ENCODE data around the gene TRNT1.

TRNT1 gene

DNA sequence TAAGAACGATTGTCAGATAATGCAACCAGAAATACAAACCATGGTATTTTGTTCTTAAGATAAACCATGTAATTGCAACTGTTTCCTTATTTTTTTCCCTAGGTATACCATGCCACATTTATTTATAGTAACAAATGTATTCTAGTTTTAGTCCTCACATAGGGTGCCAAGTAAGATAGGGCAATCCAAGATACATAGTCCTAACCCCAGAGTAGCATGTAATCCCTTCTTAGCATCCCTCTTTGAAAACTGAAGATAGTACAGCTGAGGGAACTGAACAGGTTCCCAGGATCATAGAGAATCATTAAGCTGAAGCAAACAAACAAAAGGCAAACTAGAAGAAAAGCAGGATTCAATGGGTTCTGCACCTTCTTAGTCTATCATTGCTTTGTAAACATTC, 24.8 kb downstream of the TRNT1 start:
- Histone ChIP-seq H3K9ac (ENCODE audit: low read depth, low read length) (no peak overlapping the region), H3K79me2 (ENCODE audit: insufficient read depth, low read length) (0 out of 2 replicates have a peak, but pooled peaks cover 3% of the 10 kb centered on the region), H3K27ac (ENCODE audit: low read length) (no peak overlapping the region), H3K9me3 (ENCODE audit: insufficient read depth, low read length, severe bottlenecking) (no peaks in the 10 kb centered on the region), H3K4me2 (ENCODE audit: insufficient read depth, low read length) (no peak overlapping the region), H3K4me1 (ENCODE audit: insufficient read depth, low read length) (no peaks in the 10 kb centered on the region), H2AFZ (ENCODE audit: low read depth, low read length) (no peak overlapping the region), H3K36me3 (ENCODE audit: insufficient read depth, low read length) (peaks cover 97% of the 10 kb centered on the region), H3K27me3 (ENCODE audit: insufficient read depth, low read length, poor library complexity) (no peaks in the 10 kb centered on the region), H4K20me1 (ENCODE audit: insufficient read depth, low read length) (no peaks in the 10 kb centered on the region), H3K4me3 (ENCODE audit: low read depth in 1 of 2, low read length in 2 of 2) (no peak overlapping the region)
- DNase-seq (no peak), ATAC-seq (ENCODE audit: insufficient read depth, low read depth) (no peak)
- TF ChIP-seq, protein P1, sequence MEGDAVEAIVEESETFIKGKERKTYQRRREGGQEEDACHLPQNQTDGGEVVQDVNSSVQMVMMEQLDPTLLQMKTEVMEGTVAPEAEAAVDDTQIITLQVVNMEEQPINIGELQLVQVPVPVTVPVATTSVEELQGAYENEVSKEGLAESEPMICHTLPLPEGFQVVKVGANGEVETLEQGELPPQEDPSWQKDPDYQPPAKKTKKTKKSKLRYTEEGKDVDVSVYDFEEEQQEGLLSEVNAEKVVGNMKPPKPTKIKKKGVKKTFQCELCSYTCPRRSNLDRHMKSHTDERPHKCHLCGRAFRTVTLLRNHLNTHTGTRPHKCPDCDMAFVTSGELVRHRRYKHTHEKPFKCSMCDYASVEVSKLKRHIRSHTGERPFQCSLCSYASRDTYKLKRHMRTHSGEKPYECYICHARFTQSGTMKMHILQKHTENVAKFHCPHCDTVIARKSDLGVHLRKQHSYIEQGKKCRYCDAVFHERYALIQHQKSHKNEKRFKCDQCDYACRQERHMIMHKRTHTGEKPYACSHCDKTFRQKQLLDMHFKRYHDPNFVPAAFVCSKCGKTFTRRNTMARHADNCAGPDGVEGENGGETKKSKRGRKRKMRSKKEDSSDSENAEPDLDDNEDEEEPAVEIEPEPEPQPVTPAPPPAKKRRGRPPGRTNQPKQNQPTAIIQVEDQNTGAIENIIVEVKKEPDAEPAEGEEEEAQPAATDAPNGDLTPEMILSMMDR (IDR thresholded peaks at IDR 0.05; ENCODE audit: borderline replicate concordance, extremely low read depth, low read length, poor library complexity, severe bottlenecking): no peak
- TF ChIP-seq EZH2 (IDR thresholded peaks at IDR 0.05; ENCODE audit: borderline replicate concordance, low read depth, low read length, severe bottlenecking): no peak

DNA sequence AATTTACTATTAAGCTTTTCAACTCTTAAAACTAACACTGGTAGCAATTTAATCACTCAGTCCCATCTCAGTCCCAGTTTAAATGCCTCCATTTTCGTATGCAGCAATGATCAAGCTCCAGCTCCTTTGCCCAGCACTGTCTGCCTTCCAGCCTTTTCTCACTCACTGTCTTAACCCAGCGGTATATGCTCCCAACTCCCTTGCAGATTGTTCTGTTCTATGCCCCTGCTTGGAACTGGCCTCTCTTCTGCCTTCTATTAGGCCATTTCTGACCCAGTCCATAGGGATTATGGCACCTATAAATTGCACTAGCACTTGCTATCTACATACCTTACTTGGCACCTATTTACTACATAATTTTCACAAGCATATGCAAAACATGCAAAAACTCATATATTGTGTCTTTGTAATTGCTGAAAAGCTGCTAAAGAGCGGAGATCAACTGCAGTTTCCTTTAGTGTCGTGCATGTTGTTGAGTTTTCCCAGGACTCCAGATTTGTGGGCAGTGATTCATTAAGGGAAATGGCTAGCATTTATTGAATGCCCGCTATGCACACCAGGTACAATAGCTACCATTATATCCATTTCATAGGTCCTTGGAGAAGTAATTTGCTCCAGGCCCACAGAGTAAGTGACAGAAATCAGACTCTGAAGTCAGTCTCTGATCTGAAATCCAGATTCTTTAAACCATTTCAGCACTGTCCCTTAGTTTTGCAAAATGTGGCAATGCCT, 28.3 kb downstream of the TRNT1 start:
- Histone ChIP-seq H3K4me3 (ENCODE audit: low read depth in 1 of 2, low read length in 2 of 2) (no peak overlapping the region), H3K27me3 (ENCODE audit: insufficient read depth, low read length, poor library complexity) (no peaks in the 10 kb centered on the region), H3K4me1 (ENCODE audit: insufficient read depth, low read length) (no peaks in the 10 kb centered on the region), H4K20me1 (ENCODE audit: insufficient read depth, low read length) (0 out of 2 replicates have a peak, but pooled peaks cover 3% of the 10 kb centered on the region), H3K79me2 (ENCODE audit: insufficient read depth, low read length) (peaks cover 3% of the 10 kb centered on the region; the same call in 1 of the 2 replicates), H3K27ac (ENCODE audit: low read length) (no peak overlapping the region), H3K4me2 (ENCODE audit: insufficient read depth, low read length) (no peak overlapping the region), H2AFZ (ENCODE audit: low read depth, low read length) (no peak overlapping the region), H3K9me3 (ENCODE audit: insufficient read depth, low read length, severe bottlenecking) (no peaks in the 10 kb centered on the region), H3K36me3 (ENCODE audit: insufficient read depth, low read length) (peaks cover 97% of the 10 kb centered on the region), H3K9ac (ENCODE audit: low read depth, low read length) (no peak overlapping the region)
- DNase-seq: no peak
- ATAC-seq (ENCODE audit: insufficient read depth, low read depth): peak; percentile 21; the same call in 1 of the 3 replicates
- TF ChIP-seq EZH2 (IDR thresholded peaks at IDR 0.05; ENCODE audit: borderline replicate concordance, low read depth, low read length, severe bottlenecking): no peak
- TF ChIP-seq, protein P1 (IDR thresholded peaks at IDR 0.05; ENCODE audit: borderline replicate concordance, extremely low read depth, low read length, poor library complexity, severe bottlenecking): no peak

DNA sequence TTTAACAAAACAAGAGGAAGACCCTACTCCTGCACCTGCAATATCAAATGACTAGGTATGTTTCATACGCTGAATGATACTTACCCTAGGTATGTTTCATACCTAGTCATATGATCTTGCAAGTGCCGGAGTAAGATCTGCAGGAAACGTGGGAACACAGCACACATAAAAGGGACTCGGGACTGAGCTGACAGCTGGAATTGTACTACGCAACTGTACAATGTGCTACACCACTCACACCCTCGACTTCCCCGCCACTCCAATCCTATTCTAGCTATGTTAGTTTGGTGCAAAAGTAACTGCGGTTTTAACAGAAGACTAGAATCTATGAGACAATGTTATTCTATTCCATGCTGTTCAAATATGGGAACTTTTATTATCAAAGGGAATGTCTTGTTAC, 30.7 kb downstream of the TRNT1 start:
- no peak overlapping the region for H3K4me3 ChIP-seq (ENCODE audit: low read depth in 1 of 2, low read length in 2 of 2)
- no peak overlapping the region for H3K27ac ChIP-seq (ENCODE audit: low read length)
- H2AFZ ChIP-seq (ENCODE audit: low read depth, low read length): no peak overlapping the region
- no peak overlapping the region for H3K9ac ChIP-seq (ENCODE audit: low read depth, low read length)
- no peaks in the 10 kb centered on the region for H3K27me3 ChIP-seq (ENCODE audit: insufficient read depth, low read length, poor library complexity)
- H3K4me1 ChIP-seq (ENCODE audit: insufficient read depth, low read length): no peaks in the 10 kb centered on the region
- H4K20me1 ChIP-seq (ENCODE audit: insufficient read depth, low read length): 0 out of 2 replicates have a peak, but pooled peaks cover 3% of the 10 kb centered on the region
- ATAC-seq (ENCODE audit: insufficient read depth, low read depth): 0 out of 3 replicates have a peak, but pooled peaks have one; percentile 20
- DNase-seq: no peak
- no peak overlapping the region for H3K4me2 ChIP-seq (ENCODE audit: insufficient read depth, low read length)
- TF ChIP-seq EZH2 (IDR thresholded peaks at IDR 0.05; ENCODE audit: borderline replicate concordance, low read depth, low read length, severe bottlenecking): no peak
- TF ChIP-seq, protein P1 (IDR thresholded peaks at IDR 0.05; ENCODE audit: borderline replicate concordance, extremely low read depth, low read length, poor library complexity, severe bottlenecking): no peak
- H3K9me3 ChIP-seq (ENCODE audit: insufficient read depth, low read length, severe bottlenecking): no peaks in the 10 kb centered on the region
- H3K79me2 ChIP-seq (ENCODE audit: insufficient read depth, low read length): peaks cover 3% of the 10 kb centered on the region; the same call in 1 of the 2 replicates
- H3K36me3 ChIP-seq (ENCODE audit: insufficient read depth, low read length): peaks cover 93% of the 10 kb centered on the region
